ENCODE measurements around the gene NDC80.
"Not testable (repeated sequence)": the region's sequence is repeated elsewhere in the genome, so short reads cannot be mapped to it uniquely, and the experiment has no call there.

NDC80 gene

GRCh38 chr18:2571200-2572170 is at the start of gene NDC80, which contains the start of gene METTL4:
Gene NDC80 (plus strand): TSS chr18:2571557. CDS start chr18:2572986, 1,429 bp downstream.
Gene METTL4 (minus strand): TSS chr18:2571505. CDS start chr18:2567216, 4,289 bp downstream.
- peak; percentile 96 for DNase-seq (ENCODE audit: low read depth, low spot score)

GRCh38 chr18:2522112-2522511 is 49.2 kb upstream of the NDC80 start:
- DNase-seq (ENCODE audit: low read depth, low spot score), result no peak

- not testable (repeated sequence) for DNase-seq (ENCODE audit: low read depth, low spot score)
Observed at GRCh38 chr18:2524794-2525198, 46.6 kb upstream of the NDC80 start.

- no peak for DNase-seq (ENCODE audit: low read depth, low spot score)
Observed at GRCh38 chr18:2526329-2526728, 45.0 kb upstream of the NDC80 start.

DNA sequence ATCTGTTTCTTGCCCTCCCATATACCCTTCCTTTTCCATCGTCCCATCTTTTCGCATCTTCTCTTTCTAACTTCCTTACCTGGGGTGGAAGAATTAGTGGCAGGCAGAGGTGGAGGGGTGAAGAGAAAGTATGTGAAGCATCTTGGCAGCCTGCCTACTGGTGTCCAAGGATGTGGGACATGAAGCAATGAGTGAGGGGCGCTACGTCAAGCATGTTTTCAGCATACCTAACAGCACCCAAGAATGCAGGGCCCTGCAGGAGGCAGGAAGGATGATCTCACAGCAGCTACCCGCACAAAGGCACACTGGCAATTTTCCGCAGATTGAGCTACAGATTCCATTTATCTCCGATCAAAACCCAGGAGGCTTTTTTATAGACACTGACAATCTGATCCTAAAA is 42.2 kb upstream of the NDC80 start:
- DNase-seq (ENCODE audit: low read depth, low spot score), result peak; percentile 92

DNA sequence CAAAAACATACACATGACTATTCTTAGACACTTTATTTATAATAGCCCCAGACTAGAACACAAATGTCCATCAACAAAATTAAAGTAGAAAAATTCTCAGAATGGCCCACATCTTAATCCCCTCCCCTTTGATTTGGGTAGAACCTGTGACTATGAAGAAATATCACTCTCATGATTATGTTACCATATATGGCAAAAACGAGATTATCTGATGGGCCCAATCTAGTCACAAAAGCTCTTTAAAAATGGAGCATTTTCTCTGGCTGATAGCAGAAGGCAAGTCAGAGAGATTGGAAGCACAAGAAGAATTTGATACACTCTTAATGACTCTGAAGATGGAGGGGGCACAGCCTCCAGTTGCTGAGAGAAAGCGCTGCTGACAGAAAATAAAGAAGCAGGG is 39.6 kb upstream of the NDC80 start:
- no peak for DNase-seq (ENCODE audit: low read depth, low spot score)

GRCh38 chr18:2532797-2533196 is 38.6 kb upstream of the NDC80 start:
- DNase-seq (ENCODE audit: low read depth, low spot score), result no peak

- no peak for DNase-seq (ENCODE audit: low read depth, low spot score)
Observed at GRCh38 chr18:2534906-2535305, 36.5 kb upstream of the NDC80 start.

DNA sequence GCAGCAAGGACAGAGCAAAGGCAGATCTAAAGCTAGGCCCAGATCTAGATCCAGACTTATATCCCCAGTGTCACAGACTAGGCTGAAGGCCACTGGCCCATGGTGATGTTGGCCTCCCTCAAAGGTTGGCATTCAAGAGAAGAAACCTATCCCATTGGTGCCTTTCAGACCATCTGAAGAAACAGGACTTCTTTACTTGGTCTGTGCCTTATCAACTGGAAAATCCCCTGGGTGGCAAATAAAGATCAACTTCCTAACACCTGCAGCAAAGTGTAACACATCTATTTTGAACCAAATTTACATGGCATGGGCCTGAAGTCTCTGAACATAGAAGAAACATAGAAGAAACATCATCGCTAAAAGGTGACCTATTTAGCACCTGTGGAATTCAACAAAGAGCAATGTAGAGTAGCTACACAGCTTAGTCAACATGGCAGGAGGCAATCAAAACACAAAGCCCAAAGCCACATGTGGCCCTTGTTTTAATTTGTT is 35.9 kb upstream of the NDC80 start:
- DNase-seq (ENCODE audit: low read depth, low spot score), result no peak

DNA sequence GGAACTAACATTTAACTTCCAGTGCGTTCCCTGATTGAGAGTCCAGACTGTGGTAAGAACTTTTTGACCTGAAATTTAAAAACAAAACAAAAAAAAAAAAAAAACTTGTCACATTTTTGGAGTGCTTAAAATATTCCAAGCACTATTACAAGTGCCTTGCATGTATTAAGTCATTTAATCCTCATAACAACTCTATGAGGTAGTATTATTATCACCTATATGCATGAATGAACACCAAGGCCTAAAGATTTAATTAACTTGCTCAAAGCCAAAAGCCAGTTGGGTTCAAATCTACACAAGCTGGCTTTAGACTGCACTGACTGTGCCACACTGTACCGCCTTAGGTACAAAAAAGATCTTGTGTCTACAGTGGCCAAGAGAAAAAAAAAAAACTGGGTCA is 35.3 kb upstream of the NDC80 start:
- DNase-seq (ENCODE audit: low read depth, low spot score), result no peak

- DNase-seq (ENCODE audit: low read depth, low spot score), result peak; percentile 35
Observed at GRCh38 chr18:2536493-2536892, 34.9 kb upstream of the NDC80 start.

GRCh38 chr18:2537296-2537695 is 34.1 kb upstream of the NDC80 start:
- DNase-seq (ENCODE audit: low read depth, low spot score), result no peak

DNA sequence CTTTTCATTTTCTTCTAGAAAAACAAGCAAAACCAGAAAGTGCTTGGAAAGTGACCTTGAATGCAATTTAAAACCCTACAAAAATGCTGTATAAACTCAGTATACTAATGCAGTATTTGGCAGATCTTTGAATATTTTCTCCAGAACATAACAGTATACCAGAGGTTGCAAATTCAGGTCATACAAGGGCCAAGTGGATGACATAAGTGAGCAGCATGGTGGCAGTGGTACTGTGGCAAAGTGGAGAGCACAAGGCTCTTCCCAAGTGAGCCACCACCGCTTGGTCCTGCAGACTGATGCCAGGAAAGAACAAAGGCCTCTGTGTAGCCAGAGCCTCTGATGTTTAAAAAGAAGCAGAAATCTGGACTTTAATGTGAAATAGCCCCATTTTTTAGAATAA is 33.1 kb upstream of the NDC80 start:
- no peak for DNase-seq (ENCODE audit: low read depth, low spot score)

GRCh38 chr18:2538844-2539243 is 32.5 kb upstream of the NDC80 start:
- DNase-seq (ENCODE audit: low read depth, low spot score), result no peak

DNA sequence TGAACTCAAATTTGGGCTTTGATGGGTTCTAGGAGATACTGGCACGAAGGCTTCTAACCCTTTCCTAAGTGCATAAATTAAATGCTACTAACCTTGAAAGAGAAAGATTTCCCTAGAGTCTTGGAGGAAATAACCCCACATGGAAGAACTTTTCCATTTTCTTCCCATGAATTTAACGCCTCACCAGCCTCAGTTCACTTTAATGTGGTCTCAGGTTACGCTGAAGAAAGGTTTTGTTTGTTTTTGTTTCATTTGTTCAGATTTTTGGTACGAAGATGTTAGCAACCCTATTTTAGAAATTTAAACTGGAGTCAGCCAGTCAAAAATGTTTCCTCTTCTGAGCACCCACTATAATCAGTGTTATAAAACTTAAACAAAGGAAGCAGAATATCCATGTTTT is 30.8 kb upstream of the NDC80 start:
- DNase-seq (ENCODE audit: low read depth, low spot score), result peak; percentile 7

- peak; percentile 57 for DNase-seq (ENCODE audit: low read depth, low spot score)
Observed at GRCh38 chr18:2541925-2542563, 29.3 kb upstream of the NDC80 start.

- DNase-seq (ENCODE audit: low read depth, low spot score), result no peak
Observed at GRCh38 chr18:2545155-2545554, 26.2 kb upstream of the NDC80 start.

GRCh38 chr18:2547477-2548087 is 23.8 kb upstream of the NDC80 start:
- DNase-seq (ENCODE audit: low read depth, low spot score), result peak; percentile 64

DNA sequence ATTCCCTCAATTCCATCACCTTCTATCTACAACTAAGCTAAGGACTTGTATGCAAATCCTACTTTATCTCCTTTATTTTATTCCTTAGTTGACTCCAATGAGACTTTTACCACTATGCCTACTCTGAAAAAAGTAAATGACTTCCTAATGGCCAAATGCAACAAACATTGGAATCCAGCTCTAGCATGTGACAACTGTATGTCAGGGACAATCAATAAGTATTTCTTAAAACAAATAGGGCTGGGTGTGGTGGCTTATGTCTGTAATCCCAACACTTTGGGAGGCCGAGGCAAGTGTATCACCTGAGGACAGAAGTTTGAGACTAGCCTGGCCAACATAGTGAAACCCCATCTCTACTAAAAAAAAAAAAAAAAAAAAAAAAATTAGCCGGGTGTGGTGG is 21.9 kb upstream of the NDC80 start:
- no peak for DNase-seq (ENCODE audit: low read depth, low spot score)

DNA sequence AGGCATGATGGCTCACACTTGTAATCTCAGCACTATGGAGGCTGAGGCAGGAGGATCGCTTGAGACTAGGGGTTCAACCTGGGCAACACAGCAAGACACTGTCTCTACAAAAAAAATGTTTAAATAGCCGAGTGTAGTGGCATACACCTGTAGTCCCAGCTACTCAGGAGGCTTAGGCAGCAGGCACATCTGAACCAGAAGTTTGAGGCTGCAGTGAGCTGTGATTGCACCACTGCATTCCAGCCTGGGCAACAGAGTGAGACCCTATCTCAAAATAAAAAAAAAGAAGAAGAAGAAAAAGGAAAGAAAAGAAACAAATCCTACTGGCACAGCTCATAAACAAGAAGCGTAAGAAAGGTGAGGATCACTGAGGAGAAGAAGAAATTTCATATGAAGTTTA is 19.9 kb upstream of the NDC80 start:
- DNase-seq (ENCODE audit: low read depth, low spot score), result no peak

DNA sequence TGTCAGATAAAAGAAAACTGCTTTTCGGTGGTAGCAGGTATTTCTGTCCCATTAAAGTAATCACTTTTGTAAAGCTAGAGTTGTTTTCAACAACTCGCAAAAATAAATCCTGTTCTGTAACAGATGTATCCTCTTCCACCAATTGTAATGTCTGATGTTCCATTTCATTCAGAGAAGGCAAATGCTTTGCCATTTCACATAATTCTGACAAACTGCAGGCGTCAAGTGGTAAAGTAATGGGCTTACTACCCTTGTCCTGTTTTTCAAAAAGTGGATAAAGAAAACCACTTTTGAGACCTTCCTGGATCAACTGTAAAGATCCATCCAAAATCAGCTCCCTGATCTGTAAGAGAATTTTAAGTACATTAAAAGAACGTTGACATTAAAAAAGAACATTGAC is 16.7 kb upstream of the NDC80 start:
- DNase-seq (ENCODE audit: low read depth, low spot score), result no peak

DNA sequence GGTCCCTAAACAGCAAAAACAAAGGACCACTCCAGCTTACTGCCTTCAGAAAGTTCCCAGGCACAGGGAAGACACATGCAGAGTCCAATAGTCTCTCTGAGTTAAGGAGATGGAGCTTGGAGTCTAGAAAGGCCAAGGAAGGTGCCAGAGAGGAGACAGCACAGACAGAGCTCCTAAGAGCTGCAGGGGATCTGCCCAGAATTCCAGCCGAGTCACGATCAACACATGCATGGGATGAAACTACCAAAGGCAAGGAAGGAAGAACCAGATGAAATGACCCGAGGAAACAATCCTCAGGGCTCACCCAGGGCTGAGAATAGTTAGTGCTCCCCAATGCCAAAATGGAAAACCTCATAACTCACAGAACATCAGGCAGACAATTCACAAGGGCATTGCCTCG is 15.5 kb upstream of the NDC80 start:
- DNase-seq (ENCODE audit: low read depth, low spot score), result no peak
